Measurements from ENCODE around the gene GCLC.

Gene GCLC

GRCh38 chr6:53544470-53545308 is at the start of gene GCLC:
GCLC (minus strand) TSS chr6:53545101; CDS start chr6:53544645, 456 bp downstream.
- TF ChIP-seq, protein P1, sequence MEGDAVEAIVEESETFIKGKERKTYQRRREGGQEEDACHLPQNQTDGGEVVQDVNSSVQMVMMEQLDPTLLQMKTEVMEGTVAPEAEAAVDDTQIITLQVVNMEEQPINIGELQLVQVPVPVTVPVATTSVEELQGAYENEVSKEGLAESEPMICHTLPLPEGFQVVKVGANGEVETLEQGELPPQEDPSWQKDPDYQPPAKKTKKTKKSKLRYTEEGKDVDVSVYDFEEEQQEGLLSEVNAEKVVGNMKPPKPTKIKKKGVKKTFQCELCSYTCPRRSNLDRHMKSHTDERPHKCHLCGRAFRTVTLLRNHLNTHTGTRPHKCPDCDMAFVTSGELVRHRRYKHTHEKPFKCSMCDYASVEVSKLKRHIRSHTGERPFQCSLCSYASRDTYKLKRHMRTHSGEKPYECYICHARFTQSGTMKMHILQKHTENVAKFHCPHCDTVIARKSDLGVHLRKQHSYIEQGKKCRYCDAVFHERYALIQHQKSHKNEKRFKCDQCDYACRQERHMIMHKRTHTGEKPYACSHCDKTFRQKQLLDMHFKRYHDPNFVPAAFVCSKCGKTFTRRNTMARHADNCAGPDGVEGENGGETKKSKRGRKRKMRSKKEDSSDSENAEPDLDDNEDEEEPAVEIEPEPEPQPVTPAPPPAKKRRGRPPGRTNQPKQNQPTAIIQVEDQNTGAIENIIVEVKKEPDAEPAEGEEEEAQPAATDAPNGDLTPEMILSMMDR (IDR thresholded peaks at IDR 0.05; ENCODE audit: low read depth, low read length), result peak; percentile 89
- Histone ChIP-seq H3K27ac (peak within 1 kb of the TSS; percentile 89), H3K4me3 (ENCODE audit: low read depth, low read length) (peak within 1 kb of the TSS; percentile 93), H3K9me3 (ENCODE audit: severe bottlenecking) (peaks cover 4% of the 10 kb centered on the region), H3K36me3 (peaks cover 7% of the 10 kb centered on the region), H3K27me3 (ENCODE audit: insufficient read depth, low read depth, severe bottlenecking) (no peaks in the 10 kb centered on the region)
- peak; percentile 99 for DNase-seq

DNA sequence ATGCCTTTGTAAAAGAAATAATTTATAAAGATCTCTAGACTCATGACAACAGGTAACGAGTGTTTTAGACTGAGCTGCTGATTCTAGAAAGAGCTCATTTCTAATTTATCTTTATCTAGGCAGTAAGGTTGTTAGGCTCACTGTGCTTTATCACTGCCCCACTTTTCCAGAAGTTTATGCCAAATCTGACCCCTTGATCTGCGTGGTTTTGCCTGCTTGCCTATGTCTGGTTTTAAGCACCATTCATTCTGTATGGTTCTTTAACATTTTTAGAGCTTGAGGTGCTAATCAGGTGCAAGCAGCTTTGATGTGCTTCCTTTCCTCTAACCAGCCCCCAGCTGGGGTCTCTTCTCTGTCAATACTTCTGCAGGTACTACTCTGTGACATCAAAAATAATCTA is 49.7 kb upstream of the GCLC start:
- Histone ChIP-seq H3K27ac (no peak overlapping the region), H3K27me3 (ENCODE audit: insufficient read depth, low read depth, severe bottlenecking) (no peaks in the 10 kb centered on the region), H3K4me3 (ENCODE audit: low read depth, low read length) (no peak overlapping the region), H3K9me3 (ENCODE audit: severe bottlenecking) (peaks cover 7% of the 10 kb centered on the region), H3K36me3 (no peaks in the 10 kb centered on the region)
- no peak for DNase-seq
- TF ChIP-seq, protein P1 (IDR thresholded peaks at IDR 0.05; ENCODE audit: low read depth, low read length), result no peak

DNA sequence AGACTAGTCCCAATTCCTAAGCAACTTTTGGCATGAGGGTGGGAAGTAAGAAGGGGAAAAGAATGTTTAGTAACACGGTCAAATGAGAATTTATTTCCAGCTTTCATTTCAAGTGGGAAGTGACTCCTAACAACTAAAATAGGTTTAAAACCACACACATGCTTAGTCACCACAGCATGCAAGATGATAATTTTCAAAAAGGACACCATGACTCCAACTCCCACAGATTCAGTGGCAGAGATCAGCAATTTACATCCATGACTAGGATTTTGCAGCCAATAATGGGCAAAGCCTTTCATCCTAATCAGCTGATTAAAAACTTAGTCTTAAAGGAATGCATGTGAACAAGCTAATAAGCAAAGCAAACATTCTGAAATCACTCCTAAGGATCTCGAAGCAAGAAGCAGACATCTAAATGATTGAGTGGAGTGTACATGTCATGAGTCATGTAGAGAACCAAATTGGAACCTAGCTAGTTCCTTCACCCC is 48.1 kb upstream of the GCLC start:
- Histone ChIP-seq H3K27ac (no peak overlapping the region), H3K27me3 (ENCODE audit: insufficient read depth, low read depth, severe bottlenecking) (no peaks in the 10 kb centered on the region), H3K36me3 (no peaks in the 10 kb centered on the region), H3K9me3 (ENCODE audit: severe bottlenecking) (peaks cover 7% of the 10 kb centered on the region), H3K4me3 (ENCODE audit: low read depth, low read length) (no peak overlapping the region)
- no peak for DNase-seq
- TF ChIP-seq, protein P1 (IDR thresholded peaks at IDR 0.05; ENCODE audit: low read depth, low read length), result no peak

DNA sequence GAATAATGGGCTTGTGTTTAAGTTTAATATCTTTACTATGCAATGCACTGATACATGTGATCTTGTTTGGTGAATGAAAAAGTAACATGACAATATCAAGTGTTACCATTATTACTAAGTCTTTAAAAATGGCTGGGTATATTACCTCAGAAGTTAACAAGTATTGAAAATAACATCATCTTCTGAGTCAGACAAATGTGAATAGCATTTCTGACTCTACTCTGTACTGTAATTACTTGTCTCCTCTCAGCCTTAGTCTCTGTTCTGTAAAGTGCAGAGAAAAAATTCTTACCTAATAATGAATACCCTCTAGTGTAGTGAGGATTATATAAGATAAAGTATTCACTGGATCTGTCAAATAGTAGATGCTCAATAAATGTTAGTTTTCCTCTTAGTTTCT is 47.0 kb upstream of the GCLC start:
- Histone ChIP-seq H3K27me3 (ENCODE audit: insufficient read depth, low read depth, severe bottlenecking) (no peaks in the 10 kb centered on the region), H3K27ac (no peak overlapping the region), H3K36me3 (no peaks in the 10 kb centered on the region), H3K4me3 (ENCODE audit: low read depth, low read length) (no peak overlapping the region), H3K9me3 (ENCODE audit: severe bottlenecking) (peaks cover 1% of the 10 kb centered on the region)
- TF ChIP-seq, protein P1 (IDR thresholded peaks at IDR 0.05; ENCODE audit: low read depth, low read length), result no peak
- DNase-seq, result no peak

- TF ChIP-seq, protein P1 (IDR thresholded peaks at IDR 0.05; ENCODE audit: low read depth, low read length), result no peak
- Histone ChIP-seq H3K27ac (no peak overlapping the region), H3K4me3 (ENCODE audit: low read depth, low read length) (no peak overlapping the region), H3K9me3 (ENCODE audit: severe bottlenecking) (no peaks in the 10 kb centered on the region), H3K27me3 (ENCODE audit: insufficient read depth, low read depth, severe bottlenecking) (no peaks in the 10 kb centered on the region), H3K36me3 (no peaks in the 10 kb centered on the region)
- no peak for DNase-seq
Observed at GRCh38 chr6:53588816-53589509, 44.1 kb upstream of the GCLC start.
